K562 (cell line): ENCODE results near the gene MRPL40. TPM values are rescaled to one million over a fixed set of nuclear protein-coding genes. Genes with fewer than 3 reads are reported as not detected.
A peak's percentile ranks its signal among the peaks of the same experiment; 100 is the strongest.

ENCODE experiments used
- ATAC-seq: fragments of 200-7000 bp; cut with Tn5 transposase; 3 replicates; pipeline ENCODE4 v1.9.1; 2020; ENCODE audit warnings: moderate library complexity
- BruUV-seq: library from RNA; stranded (reverse); fragments of 400-500 nt; replicated peaks from 2 replicates; lab custom pipeline; 2021; lab: Mats Ljungman, UMichigan
- CTCF ChIA-PET: fragments of 300-600 bp; formaldehyde crosslinking; extraction: SDS; loops from one replicate; lab custom pipeline; 2021; ENCODE audit warnings: low intra/inter-chr PET ratio; lab: Yijun Ruan, JAX
- POLR2A ChIA-PET: fragments of 300-600, 350-650 bp; sonication (Branson Sonifier 250); formaldehyde crosslinking; extraction: SDS; loops from one replicate; lab custom pipeline; 2021; ENCODE audit warnings: antibody characterized with exemption, inconsistent platforms; lab: Yijun Ruan, JAX
- DNase-seq, 4 experiments: peaks; one replicate each; pipeline versions ENCODE4 v3.0.0 to v3.0.0-alpha.2; 2011 to 2018; ENCODE audit warnings: low spot score in 3 of 4, mixed read lengths in 3 of 4; ENCODE audit errors: extremely low read depth in 1 of 4
- FAIRE-seq: peaks from 2 replicates; lab custom pipeline; 2011; peaks lifted over from hg19 to GRCh38; lab: Jason Lieb, UNC
- H2AFZ ChIP-seq: 2 replicates; pipeline ENCODE4 v1.6.0; 2011; ENCODE audit warnings: low read depth, low read length, control low read depth, inconsistent platforms
- H3K27ac ChIP-seq: fragments of 200-600 bp; 3 replicates; pipeline ENCODE4 v1.8.0; 2011; ENCODE audit warnings: low read depth, mild to moderate bottlenecking, control low read depth, inconsistent platforms, low read length, moderate library complexity, mixed read lengths; ENCODE audit errors: extremely low read depth
- H3K27me3 ChIP-seq, 2 experiments: fragments of 300-600 bp in 1 of 2; 2 replicates in 1 of 2; 3 replicates in 1 of 2; pipeline versions ENCODE4 v1.6.0 to v1.8.0; 2011; ENCODE audit warnings: inconsistent platforms in 2 of 2, low read length in 2 of 2, mild to moderate bottlenecking in 1 of 2, mixed read lengths in 1 of 2, moderate library complexity in 1 of 2; ENCODE audit not compliant: control insufficient read depth in 2 of 2, insufficient read depth in 2 of 2
- H3K36me3 ChIP-seq: fragments of 300-600 bp; 3 replicates; pipeline ENCODE4 v1.8.0; 2011; ENCODE audit warnings: mild to moderate bottlenecking, low read length, inconsistent platforms; ENCODE audit not compliant: control insufficient read depth, insufficient read depth
- H3K4me1 ChIP-seq, 2 experiments: fragments of 200-600 bp in 1 of 2; replicated peaks in 1 of 2; 2 replicates in 1 of 2; 3 replicates in 1 of 2; pipeline versions ENCODE4 v1.5.1 to v1.8.0; 2011; ENCODE audit warnings: inconsistent platforms in 2 of 2, low read length in 2 of 2, mild to moderate bottlenecking in 1 of 2, mixed read lengths in 1 of 2, moderate library complexity in 1 of 2; ENCODE audit not compliant: control insufficient read depth in 2 of 2, insufficient read depth in 2 of 2
- H3K4me2 ChIP-seq: 2 replicates; pipeline ENCODE4 v1.6.1; 2011; ENCODE audit warnings: low read length, control low read depth, inconsistent platforms, mixed read lengths; ENCODE audit not compliant: insufficient read depth
- H3K4me3 ChIP-seq: fragments of 200-600 bp; sonication (generic), shearing (Covaris generic); 2 replicates; pipeline ENCODE4 v1.5.1; 2016; ENCODE audit warnings: control low read depth, inconsistent platforms
- H3K79me2 ChIP-seq: fragments of 200-600 bp; 3 replicates; pipeline ENCODE4 v1.8.0; 2011; ENCODE audit warnings: low read length, inconsistent platforms; ENCODE audit not compliant: control insufficient read depth, insufficient read depth
- H3K9ac ChIP-seq, 2 experiments: 2 replicates each; pipeline versions ENCODE4 v1.6.0 to v1.6.1; 2011; ENCODE audit warnings: low read depth in 2 of 2, low read length in 2 of 2, control low read depth in 1 of 2, inconsistent platforms in 1 of 2, mild to moderate bottlenecking in 1 of 2, mixed read lengths in 1 of 2; ENCODE audit not compliant: insufficient read depth in 1 of 2
- H3K9me1 ChIP-seq: one replicate; pipeline ENCODE4 v1.6.0; 2011; ENCODE audit warnings: inconsistent platforms, mild to moderate bottlenecking, low read length, moderate library complexity; ENCODE audit not compliant: control insufficient read depth, insufficient read depth
- H3K9me3 ChIP-seq: replicated peaks from 2 replicates; pipeline ENCODE4 v1.5.1; 2011; ENCODE audit warnings: low read depth, low read length, inconsistent platforms; ENCODE audit not compliant: control insufficient read depth, insufficient read depth
- H4K20me1 ChIP-seq: replicated peaks from 2 replicates; pipeline ENCODE4 v1.6.1; 2011; ENCODE audit warnings: low read length, inconsistent platforms, mixed read lengths; ENCODE audit not compliant: control insufficient read depth, insufficient read depth
- CCAR2 ChIP-seq: fragments of 200-400 bp; formaldehyde crosslinking; IDR thresholded peaks from 2 replicates; pipeline ENCODE4 v1.6.1; 2017; ENCODE audit warnings: mild to moderate bottlenecking, low read depth, low read length
- E2F8 ChIP-seq: fragments of 450-650 bp; IDR thresholded peaks from 2 replicates; pipeline ENCODE4 v1.7.1; 2018; ENCODE audit warnings: mild to moderate bottlenecking, low read depth; ENCODE audit not compliant: partially characterized antibody
- FUS ChIP-seq: fragments of 200-400 bp; formaldehyde crosslinking; optimal IDR thresholded peaks from 2 replicates; pipeline ENCODE3; 2017; ENCODE audit warnings: low read depth, low read length
- GTF3C2 ChIP-seq: IDR thresholded peaks from 3 replicates; pipeline ENCODE4 v1.6.1; 2011; ENCODE audit warnings: borderline replicate concordance, mild to moderate bottlenecking, moderate library complexity; ENCODE audit not compliant: insufficient read length; ENCODE audit errors: extremely low read depth
- MYC ChIP-seq, 2 experiments: fragments of 250-450 bp in 1 of 2; sonication (Bioruptor Pico) in 1 of 2; IDR thresholded peaks; 2 replicates each; pipeline versions ENCODE4 v1.5.1 to v1.6.1; 2012 to 2021; ENCODE audit warnings: low read depth in 2 of 2, borderline replicate concordance in 1 of 2, improper control_type of control experiment in 1 of 2, low read length in 1 of 2, mild to moderate bottlenecking in 1 of 2, moderate library complexity in 1 of 2
- NCOA6 ChIP-seq: fragments of 450-650 bp; IDR thresholded peaks from 2 replicates; pipeline ENCODE4 v1.6.1; 2017; ENCODE audit warnings: mild to moderate bottlenecking
- NRF1 ChIP-seq, 2 experiments: fragments of 450-650 bp; IDR thresholded peaks in 1 of 2; conservative IDR thresholded peaks in 1 of 2; 2 replicates each; pipeline ENCODE4 v1.6.1; 2014; ENCODE audit warnings: mild to moderate bottlenecking in 2 of 2
- RB1 ChIP-seq: fragments of 450-650 bp; IDR thresholded peaks from 2 replicates; pipeline ENCODE4 v1.6.1; 2017; ENCODE audit warnings: low read depth, mild to moderate bottlenecking
- SIX5 ChIP-seq, 2 experiments: IDR thresholded peaks; 2 replicates each; pipeline ENCODE4 v1.6.1; 2011; ENCODE audit warnings: low read length in 2 of 2, borderline replicate concordance in 1 of 2, low read depth in 1 of 2, mild to moderate bottlenecking in 1 of 2, moderate library complexity in 1 of 2; ENCODE audit not compliant: insufficient read depth in 1 of 2
- SMAD4 ChIP-seq: fragments of 250-450 bp; sonication (Bioruptor Pico); conservative IDR thresholded peaks from 2 replicates; pipeline ENCODE4 v1.8.0; 2021; ENCODE audit warnings: inconsistent platforms, mild to moderate bottlenecking, moderate library complexity
- ZBTB8A ChIP-seq: fragments of 450-650 bp; IDR thresholded peaks from 2 replicates; pipeline ENCODE4 v1.6.1; 2018; ENCODE audit warnings: mild to moderate bottlenecking, moderate library complexity; ENCODE audit not compliant: partially characterized antibody
- ZEB2 ChIP-seq: fragments of 450-650 bp; IDR thresholded peaks from 2 replicates; pipeline ENCODE4 v1.6.1; 2016
- ZFP36 ChIP-seq: fragments of 150-350 bp; IDR thresholded peaks from 2 replicates; pipeline ENCODE4 v1.6.1; 2018; ENCODE audit warnings: low read length, low read depth; ENCODE audit not compliant: partially characterized antibody
- ZNF143 ChIP-seq: sonication (generic); formaldehyde crosslinking; IDR thresholded peaks from 2 replicates; pipeline ENCODE4 v1.9.0; 2022; ENCODE audit warnings: mild to moderate bottlenecking, missing genetic modification reagents
- ZNF239 ChIP-seq: fragments of 250-450 bp; sonication (Bioruptor Pico); IDR thresholded peaks from 2 replicates; pipeline ENCODE4 v1.4.0; 2020; ENCODE audit warnings: mild to moderate bottlenecking
- WGBS: fragments of 100-300 bp; shearing (Covaris generic); methylation state at CpG from one replicate; pipeline ENCODE4 v1.1.6; 2016; ENCODE audit warnings: low coverage, mixed read lengths; ENCODE audit not compliant: insufficient coverage; ENCODE audit errors: missing lambda C conversion rate; 5-methylcytosine and 5-hydroxymethylcytosine counted together
- in situ Hi-C: fragments of 300-500 bp; cut with MboI; formaldehyde crosslinking; loops from 4 replicates; pipeline ENCODE4 v1.15.0; 2018; ENCODE audit warnings: inconsistent platforms, mixed read lengths
- intact Hi-C: fragments of 100-400 bp; cut with micrococcal nuclease; formaldehyde crosslinking; loops from 2 replicates; pipeline ENCODE4 v1.14.2; 2022
- polyA plus RNA-seq, 8 experiments: library from polyadenylated mRNA; depleted of rRNA in 4 of 8; stranded (reverse) in 5 of 8; unstranded in 3 of 8; fragments of >200 nt; fragmentation: Nextera tagmentation in 2 of 8; fragmentation: Illumina TruSeq in 1 of 8; extraction: Ambion mirVana in 2 of 8; extraction: Trizol in 1 of 8; gene quantifications; 2 replicates each; pipeline versions ENCODE4 v1.2.1 to v1.2.3, GENCODE V29; 2011 to 2014; ENCODE audit warnings: inconsistent platforms in 1 of 8, missing spikeins in 1 of 8
- total RNA-seq, 7 experiments: library from RNA; depleted of rRNA in 6 of 7; stranded (reverse); fragments of >200 nt in 6 of 7; fragmentation: Illumina TruSeq in 2 of 7; extraction: Trizol in 2 of 7; gene quantifications; 2 replicates each; pipeline versions ENCODE4 v1.2.1 to v1.2.3, GENCODE V29; 2011 to 2021; ENCODE audit warnings: low replicate concordance in 1 of 7

Gene MRPL40
- total and polyA plus RNA-seq, 9 of the 15 experiments (the other 6 are each of a cell fraction or from before 2014, with no cell fraction given), result 132 to 652 (median 208) TPM

GRCh38 chr22:19466848-19467752 is 34.8 kb downstream of the MRPL40 start:
- H3K36me3 ChIP-seq, result peaks cover 100% of the 10 kb centered on the region
- no peak overlapping the region for H3K4me2 ChIP-seq
- no TSS peak for BruUV-seq
- ChIA-PET POLR2A (interaction anchor here (0.7 to 13.6 kb wide), 9 partner anchors 10 to 352 kb away, joined by 3 to 148 read pairs (median 3); partner anchors contain the start of genes C22orf39, CDC45 and UFD1), CTCF (no interaction called here)
- H3K9ac ChIP-seq, result no peak overlapping the region
- H3K27ac ChIP-seq, result no peak overlapping the region
- no peaks in the 10 kb centered on the region for H3K27me3 ChIP-seq
- intact Hi-C loops (no loop called here), in situ Hi-C loops (no loop called here)
- H2AFZ ChIP-seq, result no peak overlapping the region
- peaks cover 9% of the 10 kb centered on the region for H3K9me1 ChIP-seq
- no peaks in the 10 kb centered on the region for H3K4me1 ChIP-seq
- DNase-seq (peak in 2 of 4 experiments; percentile 46 to 61), ATAC-seq (no peak; the same call in 2 of the 3 replicates), FAIRE-seq (no peak)
- H4K20me1 ChIP-seq, result peaks cover 16% of the 10 kb centered on the region
- WGBS, result 93% methylated on average over 9 of the region's 9 CpGs
- H3K9me3 ChIP-seq, result no peaks in the 10 kb centered on the region
- no peak overlapping the region for H3K4me3 ChIP-seq
- H3K79me2 ChIP-seq, result no peaks in the 10 kb centered on the region
- no peak for TF ChIP-seq NRF1 (conservative IDR thresholded peaks at IDR 0.05 in 1 of 2, IDR thresholded peaks at IDR 0.05 in 1 of 2)
- 0 out of 2 replicates have a peak, but pooled peaks have one; percentile 44 for TF ChIP-seq RB1
- no peak for TF ChIP-seq ZEB2
- TF ChIP-seq ZNF143 (CRISPR knock-in tag), result peak; percentile 59
- TF ChIP-seq E2F8, result no peak
- TF ChIP-seq CCAR2, result no peak
- TF ChIP-seq ZFP36, result peak; percentile 67
- 0 out of 4 replicates have a peak, but pooled peaks of 1 of the 2 experiments have one; percentile 18 for TF ChIP-seq SIX5 (IDR thresholded peaks at IDR 0.05; ENCODE audit: borderline replicate concordance in 1 of 2, insufficient read depth in 1 of 2, low read depth in 1 of 2, low read length in 2 of 2)
- TF ChIP-seq FUS, result no peak
- TF ChIP-seq ZNF239, result no peak
- no peak for TF ChIP-seq ZBTB8A
- TF ChIP-seq NCOA6, result no peak
- TF ChIP-seq SMAD4 (CRISPR knock-in tag), result no peak
- no peak for TF ChIP-seq MYC (IDR thresholded peaks at IDR 0.05; ENCODE audit: low read depth, low read length)
- TF ChIP-seq MYC (CRISPR knock-in tag; IDR thresholded peaks at IDR 0.05; ENCODE audit: borderline replicate concordance, low read depth), result 0 out of 2 replicates have a peak, but pooled peaks have one; percentile 16
- TF ChIP-seq GTF3C2, result no peak
